CD4-positive, CD25-positive, alpha-beta regulatory T cell (primary cell): Measurements from ENCODE around the gene TRIM29. TPM values are rescaled to one million over a fixed set of nuclear protein-coding genes. Genes with fewer than 3 reads are reported as not detected.
A peak's percentile ranks its signal among the peaks of the same experiment; 100 is the strongest.

Experiments
- ATAC-seq, 2 donors: fragments of 150-1000 bp; cut with Tn5 transposase; one replicate each; pipeline ENCODE4 v1.10.0; 2021; ENCODE audit warnings: low read depth in 2 of 2, moderate number of reproducible peaks in 2 of 2, moderate library complexity in 1 of 2
- DNase-seq, 3 donors: peaks; one replicate each; pipeline versions ENCODE4 v3.0.0 to v3.0.0-alpha.2; 2012 to 2022; ENCODE audit warnings: mixed read lengths in 1 of 3
- H3K27ac ChIP-seq: one replicate; pipeline ENCODE4 v1.7.0; 2013; ENCODE audit warnings: mild to moderate bottlenecking, low read length; ENCODE audit not compliant: insufficient read depth, poor library complexity, severe bottlenecking
- H3K27me3 ChIP-seq: one replicate; pipeline ENCODE4 v1.7.0; 2013; ENCODE audit warnings: low read length; ENCODE audit not compliant: control insufficient read depth, insufficient read depth
- H3K36me3 ChIP-seq: one replicate; pipeline ENCODE4 v1.7.0; 2013; ENCODE audit warnings: mild to moderate bottlenecking, low read length, moderate library complexity; ENCODE audit not compliant: control insufficient read depth, insufficient read depth
- H3K4me1 ChIP-seq: 2 replicates; pipeline ENCODE4 v1.7.0; 2013; ENCODE audit warnings: mild to moderate bottlenecking, low read length; ENCODE audit not compliant: insufficient read depth, control insufficient read depth, poor library complexity, severe bottlenecking
- H3K4me3 ChIP-seq: one replicate; pipeline ENCODE4 v1.7.0; 2013; ENCODE audit warnings: low read depth, mild to moderate bottlenecking, low read length, moderate library complexity
- H3K9me3 ChIP-seq, 2 experiments: 1 replicate in 1 of 2; 2 replicates in 1 of 2; pipeline ENCODE4 v1.7.0; 2013; ENCODE audit warnings: low read length in 2 of 2, mild to moderate bottlenecking in 1 of 2, moderate library complexity in 1 of 2; ENCODE audit not compliant: control insufficient read depth in 2 of 2
- H3K27ac Mint-ChIP-seq, 3 donors: one replicate each; pipeline ENCODE4 v1.8.0; 2020 to 2022; ENCODE audit warnings: mild to moderate bottlenecking in 3 of 3, mixed read lengths in 3 of 3, moderate library complexity in 2 of 3
- H3K27me3 Mint-ChIP-seq: one replicate; pipeline ENCODE4 v1.8.0; 2022; ENCODE audit warnings: mild to moderate bottlenecking, mixed read lengths
- H3K36me3 Mint-ChIP-seq: one replicate; pipeline ENCODE4 v1.8.0; 2020; ENCODE audit warnings: mixed read lengths
- H3K4me1 Mint-ChIP-seq, 4 donors: one replicate each; pipeline ENCODE4 v1.8.0; 2020 to 2022; ENCODE audit warnings: mixed read lengths in 4 of 4, mild to moderate bottlenecking in 1 of 4
- H3K4me3 Mint-ChIP-seq, 4 donors: one replicate each; pipeline ENCODE4 v1.8.0; 2020 to 2022; ENCODE audit warnings: mild to moderate bottlenecking in 4 of 4, mixed read lengths in 4 of 4, moderate library complexity in 3 of 4
- H3K9me3 Mint-ChIP-seq, 7 donors: one replicate each; pipeline ENCODE4 v1.8.0; 2020 to 2022; ENCODE audit warnings: mixed read lengths in 7 of 7, mild to moderate bottlenecking in 3 of 7, moderate library complexity in 2 of 7
- polyA plus RNA-seq, 4 donors: library from polyadenylated mRNA; unstranded; fragments of 300-500 nt; fragmentation: Illumina TruSeq; gene quantifications; one replicate each; pipeline ENCODE4 v1.2.3, GENCODE V29; 2021
- total RNA-seq: library from RNA; stranded (reverse); gene quantifications from one replicate; pipeline ENCODE4 v1.2.3, GENCODE V29; 2022

The TRIM29 gene
- total and polyA plus RNA-seq, 5 donors from 2014 or later = not detected

DNA sequence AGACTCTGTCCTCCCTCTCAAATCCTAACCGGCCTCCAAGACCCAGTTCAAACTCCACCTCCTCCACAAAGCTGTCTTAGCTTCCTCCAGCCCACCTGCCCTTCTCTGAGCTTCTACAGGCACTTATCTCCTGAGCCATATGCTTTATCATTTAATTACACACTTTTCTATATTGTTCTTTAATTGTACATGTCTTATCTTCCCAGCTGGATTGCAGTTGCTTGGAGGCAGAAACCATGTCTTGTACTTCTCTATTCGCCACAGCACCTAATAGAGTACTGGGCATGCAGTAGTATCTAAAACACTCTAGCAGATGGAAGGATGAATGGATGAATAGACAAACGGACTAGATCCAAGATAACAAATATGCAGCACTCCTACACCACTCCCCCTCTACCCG, 11.3 kb downstream of the TRIM29 start:
- ATAC-seq = no peak

DNA sequence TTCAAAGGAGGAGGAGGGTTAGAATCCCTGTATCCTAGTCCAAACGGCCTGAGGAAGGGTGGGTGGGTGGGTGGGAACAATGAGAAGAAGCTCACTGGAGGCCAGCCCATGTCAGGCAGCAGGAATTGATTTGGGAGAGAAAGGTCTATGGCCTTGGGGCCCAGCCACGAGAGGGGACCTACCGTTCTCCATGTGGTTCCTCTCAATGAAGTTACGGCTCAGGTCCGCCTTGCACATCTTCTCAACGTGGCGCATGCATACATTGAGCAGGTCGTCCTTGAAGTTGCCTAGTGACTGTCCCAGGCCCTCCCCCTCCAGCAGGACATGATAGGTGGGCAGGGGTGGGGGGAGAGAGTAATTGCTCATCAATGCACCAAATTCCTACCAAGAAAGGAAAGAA, 12.4 kb downstream of the TRIM29 start:
- Histone ChIP-seq H3K27me3 (no peaks in the 10 kb centered on the region), H3K4me1 (no peaks in the 10 kb centered on the region), H3K27ac (no peak overlapping the region), H3K9me3 (no peaks in the 10 kb centered on the region), H3K36me3 (no peaks in the 10 kb centered on the region), H3K4me3 (no peak overlapping the region)
- Mint-ChIP-seq H3K27ac (no peak overlapping the region), H3K9me3 (peaks cover 0 to 4% (median 0%) of the 10 kb centered on the region in 7 donors), H3K4me3 (no peak overlapping the region), H3K4me1 (no peaks in the 10 kb centered on the region), H3K36me3 (no peaks in the 10 kb centered on the region), H3K27me3 (peaks cover 4% of the 10 kb centered on the region)
- ATAC-seq (no peak), DNase-seq (no peak)

More for the DNA sequence above, 11.3 kb downstream of the TRIM29 start:
- Mint-ChIP-seq H3K27ac (no peak overlapping the region), H3K4me3 (no peak overlapping the region), H3K36me3 (no peaks in the 10 kb centered on the region), H3K27me3 (peaks cover 8% of the 10 kb centered on the region), H3K9me3 (peaks cover 0 to 4% (median 0%) of the 10 kb centered on the region in 7 donors), H3K4me1 (no peaks in the 10 kb centered on the region)
- Histone ChIP-seq H3K9me3 (no peaks in the 10 kb centered on the region), H3K27me3 (no peaks in the 10 kb centered on the region), H3K4me1 (no peaks in the 10 kb centered on the region), H3K4me3 (no peak overlapping the region), H3K27ac (no peak overlapping the region), H3K36me3 (no peaks in the 10 kb centered on the region)
- no peak for DNase-seq

DNA sequence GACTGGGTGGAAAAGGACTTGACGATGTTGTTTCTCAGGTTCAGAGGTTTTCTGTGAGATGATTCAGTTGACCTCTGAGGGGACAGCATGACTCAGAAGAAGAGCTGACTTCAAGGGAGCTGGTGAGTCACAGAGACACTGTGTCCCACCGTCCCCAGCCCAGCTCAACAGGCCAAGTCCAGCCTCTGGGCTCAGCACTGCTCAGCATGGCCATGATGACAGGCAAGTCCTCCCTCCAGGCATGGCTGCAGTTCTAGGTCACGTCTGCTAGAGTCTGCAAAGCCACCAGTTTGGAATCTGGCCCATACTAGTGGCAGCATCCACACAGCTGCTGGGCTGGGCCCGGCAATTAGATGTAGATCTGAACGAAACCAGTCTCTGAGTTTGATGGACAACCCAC, 12.9 kb downstream of the TRIM29 start:
- Mint-ChIP-seq H3K36me3 (no peaks in the 10 kb centered on the region), H3K4me1 (no peaks in the 10 kb centered on the region), H3K27ac (no peak overlapping the region), H3K9me3 (peaks cover 0 to 4% (median 0%) of the 10 kb centered on the region in 7 donors), H3K4me3 (no peak overlapping the region), H3K27me3 (peaks cover 4% of the 10 kb centered on the region)
- no peaks in the 10 kb centered on the region for H3K27me3 ChIP-seq
- no peaks in the 10 kb centered on the region for H3K9me3 ChIP-seq
- no peak for ATAC-seq
- no peak overlapping the region for H3K27ac ChIP-seq
- DNase-seq = no peak
- H3K36me3 ChIP-seq = no peaks in the 10 kb centered on the region
- no peak overlapping the region for H3K4me3 ChIP-seq
- no peaks in the 10 kb centered on the region for H3K4me1 ChIP-seq

DNA sequence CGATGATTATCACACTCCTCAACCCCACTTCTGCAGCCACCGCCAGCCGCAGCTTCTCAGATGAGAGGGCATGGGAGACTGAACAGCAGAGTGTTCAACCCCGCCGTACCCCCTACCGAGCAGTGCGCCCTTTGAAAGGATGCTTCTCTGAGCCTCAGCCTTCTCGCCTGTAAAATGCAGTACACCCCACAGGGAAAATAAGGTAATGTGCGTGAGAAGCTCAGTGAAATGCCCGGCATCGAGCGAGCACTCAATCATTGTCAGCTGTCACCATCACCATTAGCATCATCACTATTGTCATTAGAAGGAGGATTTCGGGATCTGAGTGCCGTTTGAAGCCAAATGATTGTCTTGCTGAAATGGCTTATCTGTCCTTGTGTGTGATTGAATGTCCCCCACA, 13.6 kb downstream of the TRIM29 start:
- H3K9me3 Mint-ChIP-seq = peaks cover 0 to 4% (median 0%) of the 10 kb centered on the region in 7 donors
- no peaks in the 10 kb centered on the region for H3K4me1 Mint-ChIP-seq
- no peaks in the 10 kb centered on the region for H3K36me3 ChIP-seq
- H3K4me1 ChIP-seq = no peaks in the 10 kb centered on the region
- no peak overlapping the region for H3K4me3 ChIP-seq
- H3K9me3 ChIP-seq = no peaks in the 10 kb centered on the region
- H3K27ac Mint-ChIP-seq = no peak overlapping the region
- H3K36me3 Mint-ChIP-seq = no peaks in the 10 kb centered on the region
- no peak for DNase-seq
- H3K27me3 Mint-ChIP-seq = peaks cover 4% of the 10 kb centered on the region
- H3K27me3 ChIP-seq = no peaks in the 10 kb centered on the region
- H3K27ac ChIP-seq = no peak overlapping the region
- ATAC-seq = no peak
- H3K4me3 Mint-ChIP-seq = no peak overlapping the region

DNA sequence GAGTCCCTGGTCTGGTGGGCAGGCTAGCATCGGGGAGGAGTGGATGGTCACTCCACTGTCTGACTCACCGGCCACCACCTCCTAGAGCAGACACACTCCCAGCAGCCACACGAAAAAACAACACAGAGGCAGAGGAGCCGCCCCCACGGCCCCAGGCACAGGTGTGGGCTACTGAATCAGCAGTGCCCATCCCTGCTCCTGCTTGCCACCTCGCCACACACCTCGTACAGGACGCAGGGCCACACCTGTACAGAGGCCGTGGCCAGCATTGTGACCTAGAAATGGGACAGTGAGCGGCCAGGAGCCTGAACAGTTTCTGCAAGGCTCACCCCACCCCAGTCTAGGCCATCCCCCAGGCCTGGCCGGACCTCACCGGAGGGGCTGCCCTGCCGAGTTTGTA, 14.0 kb downstream of the TRIM29 start:
- H3K4me1 Mint-ChIP-seq = no peaks in the 10 kb centered on the region
- H3K36me3 ChIP-seq = no peaks in the 10 kb centered on the region

DNA sequence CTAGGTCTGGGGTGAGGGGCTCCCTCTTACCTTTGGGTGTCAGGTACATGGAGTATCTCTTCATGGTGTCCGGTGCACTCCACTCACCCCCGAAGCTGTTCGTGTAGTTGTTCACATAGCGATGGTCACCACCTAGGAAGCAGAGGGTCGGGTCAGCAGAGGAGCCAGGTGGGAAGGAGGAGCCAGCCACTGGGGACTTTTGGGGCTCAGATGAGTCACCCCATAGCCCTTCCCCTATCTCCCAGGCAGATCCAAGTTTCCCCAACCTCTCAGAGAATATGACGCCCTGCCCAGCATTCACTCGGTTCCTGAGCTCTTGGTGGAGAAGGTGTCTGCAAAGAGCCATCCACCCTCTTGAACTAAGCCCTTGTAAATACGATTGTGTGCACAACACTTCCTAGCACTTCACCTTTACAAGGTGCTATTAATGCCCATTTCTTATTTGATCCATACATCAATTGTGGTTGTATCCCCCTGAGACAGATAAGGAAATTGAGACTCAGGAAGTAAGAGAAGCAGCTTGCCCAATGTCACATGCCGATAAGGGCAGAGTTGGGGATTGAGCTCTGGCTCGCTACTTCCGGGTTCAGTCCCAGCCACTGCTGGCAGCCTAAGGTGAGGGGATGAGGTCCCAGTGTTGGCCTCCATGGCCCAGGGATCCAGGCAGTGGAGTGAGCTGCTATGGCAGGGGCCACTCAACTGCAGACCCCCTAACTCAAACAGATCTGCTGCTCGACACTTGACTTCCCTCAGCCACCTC, 14.8 kb downstream of the TRIM29 start:
- H3K4me3 Mint-ChIP-seq = no peak overlapping the region
- H3K27me3 Mint-ChIP-seq = peaks cover 3% of the 10 kb centered on the region
- Histone ChIP-seq H3K9me3 (no peaks in the 10 kb centered on the region), H3K27me3 (no peaks in the 10 kb centered on the region), H3K4me3 (no peak overlapping the region), H3K36me3 (no peaks in the 10 kb centered on the region), H3K4me1 (no peaks in the 10 kb centered on the region), H3K27ac (no peak overlapping the region)
- ATAC-seq (no peak), DNase-seq (no peak)
- no peak overlapping the region for H3K27ac Mint-ChIP-seq
- peaks cover 0 to 2% (median 0%) of the 10 kb centered on the region in 7 donors for H3K9me3 Mint-ChIP-seq
- H3K4me1 Mint-ChIP-seq = no peaks in the 10 kb centered on the region
- H3K36me3 Mint-ChIP-seq = no peaks in the 10 kb centered on the region

More for the DNA sequence above, 14.0 kb downstream of the TRIM29 start:
- DNase-seq (no peak), ATAC-seq (no peak)
- peaks cover 4% of the 10 kb centered on the region for H3K27me3 Mint-ChIP-seq
- H3K27ac Mint-ChIP-seq = no peak overlapping the region
- H3K27me3 ChIP-seq = no peaks in the 10 kb centered on the region
- H3K4me3 ChIP-seq = no peak overlapping the region
- no peaks in the 10 kb centered on the region for H3K36me3 Mint-ChIP-seq
- no peaks in the 10 kb centered on the region for H3K9me3 ChIP-seq
- H3K9me3 Mint-ChIP-seq = peaks cover 0 to 4% (median 0%) of the 10 kb centered on the region in 7 donors
- no peak overlapping the region for H3K4me3 Mint-ChIP-seq
- no peak overlapping the region for H3K27ac ChIP-seq
- H3K4me1 ChIP-seq = no peaks in the 10 kb centered on the region

DNA sequence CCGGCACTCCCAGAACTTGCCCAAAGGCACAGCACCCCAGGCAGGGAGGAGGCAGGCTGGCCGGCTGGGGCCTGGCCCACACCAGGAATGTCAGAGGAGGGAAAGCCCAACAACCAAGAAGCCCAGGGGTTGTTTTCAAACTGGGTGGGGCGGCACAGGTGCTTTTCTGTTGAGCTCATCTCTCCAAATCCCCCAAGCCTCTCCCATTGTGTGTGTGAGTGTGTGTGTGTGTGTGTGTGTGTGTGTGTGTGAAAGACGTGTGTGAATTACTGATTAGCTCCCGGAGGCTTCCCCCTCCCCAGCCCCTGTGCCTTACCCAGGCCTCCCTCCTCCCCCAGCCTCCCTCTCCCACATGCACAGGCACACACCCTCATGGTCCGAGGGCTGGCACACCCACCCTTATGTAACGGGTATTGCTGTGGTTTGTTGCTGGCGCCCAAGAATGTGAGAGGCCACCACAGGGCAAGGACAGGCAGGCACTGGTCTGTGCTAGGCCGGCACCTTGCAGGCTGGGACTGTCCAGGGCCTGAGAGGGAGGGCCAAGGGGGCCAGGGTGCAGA, 15.9 kb downstream of the TRIM29 start:
- Mint-ChIP-seq H3K36me3 (no peaks in the 10 kb centered on the region), H3K27me3 (no peaks in the 10 kb centered on the region), H3K4me3 (no peak overlapping the region), H3K27ac (no peak overlapping the region), H3K4me1 (no peaks in the 10 kb centered on the region), H3K9me3 (no peaks in the 10 kb centered on the region)
- Histone ChIP-seq H3K36me3 (no peaks in the 10 kb centered on the region), H3K27ac (no peak overlapping the region), H3K9me3 (no peaks in the 10 kb centered on the region), H3K4me3 (no peak overlapping the region), H3K27me3 (no peaks in the 10 kb centered on the region), H3K4me1 (no peaks in the 10 kb centered on the region)
- ATAC-seq (no peak), DNase-seq (no peak)

DNA sequence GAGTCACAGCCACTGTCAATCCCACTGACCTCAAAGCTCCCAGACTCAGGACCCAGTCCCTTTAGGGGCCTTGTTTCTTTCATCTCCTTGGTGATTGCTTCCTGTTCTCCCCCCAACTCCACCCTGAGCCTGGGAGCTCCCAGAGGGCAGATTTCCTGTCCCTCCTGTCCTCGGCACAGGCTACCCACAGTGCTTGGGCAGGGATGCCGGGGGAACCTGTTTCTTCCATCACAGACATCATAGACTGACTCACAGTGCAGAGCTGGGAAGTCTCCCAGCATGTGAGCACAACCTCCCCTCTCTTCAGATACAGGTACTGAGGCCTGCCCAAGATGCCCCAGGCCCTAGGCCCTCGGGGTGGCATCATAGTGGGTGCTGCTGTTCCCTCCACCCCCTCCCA, 16.6 kb downstream of the TRIM29 start:
- H3K27ac ChIP-seq = no peak overlapping the region
- Mint-ChIP-seq H3K4me3 (no peak overlapping the region), H3K27me3 (no peaks in the 10 kb centered on the region), H3K4me1 (no peaks in the 10 kb centered on the region), H3K36me3 (no peaks in the 10 kb centered on the region), H3K9me3 (no peaks in the 10 kb centered on the region), H3K27ac (peak overlapping the region in 1 of 3 donors; percentile 52)
- H3K27me3 ChIP-seq = no peaks in the 10 kb centered on the region
- no peak for ATAC-seq
- no peaks in the 10 kb centered on the region for H3K4me1 ChIP-seq
- H3K36me3 ChIP-seq = no peaks in the 10 kb centered on the region
- no peak overlapping the region for H3K4me3 ChIP-seq
- DNase-seq = no peak
- no peaks in the 10 kb centered on the region for H3K9me3 ChIP-seq
